GM12878 (cell line): ENCODE results near the gene IRAK4. TPM values are rescaled to one million over a fixed set of nuclear protein-coding genes. Genes with fewer than 3 reads are reported as not detected.

ENCODE experiments used
- ATAC-seq: fragments of 200-7000 bp; cut with Tn5 transposase; 3 replicates; pipeline ENCODE4 v1.9.1; 2020; ENCODE audit warnings: mild to moderate bottlenecking, moderate library complexity
- BruUV-seq: library from RNA; stranded (reverse); fragments of 400-500 nt; replicated peaks from 2 replicates; lab custom pipeline; 2021; lab: Mats Ljungman, UMichigan
- CTCF ChIA-PET: fragments of 300-600 bp; sonication (Branson Sonifier 250); formaldehyde crosslinking; extraction: SDS; loops from one replicate; lab custom pipeline; 2021; ENCODE audit warnings: inconsistent platforms; lab: Yijun Ruan, JAX
- POLR2A ChIA-PET: fragments of 350-600 bp; formaldehyde crosslinking; extraction: SDS; loops from one replicate; lab custom pipeline; 2021; ENCODE audit warnings: inconsistent platforms; lab: Charles Lee
- RAD21 ChIA-PET: fragments of 300-600 bp; sonication (Branson Sonifier 250); formaldehyde crosslinking; loops from one replicate; lab custom pipeline; 2023; ENCODE audit warnings: antibody characterized with exemption; ENCODE audit not compliant: unreplicated experiment; lab: Charles Lee
- SMC1A ChIA-PET: fragments of 300-600 bp; sonication (Branson Sonifier 250); formaldehyde crosslinking; loops from one replicate; lab custom pipeline; 2023; ENCODE audit not compliant: unreplicated experiment, uncharacterized antibody; lab: Charles Lee
- DNase-seq: peaks from one replicate; pipeline ENCODE4 v3.0.0-alpha.2; 2011; ENCODE audit warnings: low read depth, low spot score
- FAIRE-seq: peaks from 3 replicates; lab custom pipeline; 2011; peaks lifted over from hg19 to GRCh38; lab: Jason Lieb, UNC
- H2AFZ ChIP-seq: 2 replicates; pipeline ENCODE4 v1.6.0; 2011; ENCODE audit warnings: low read depth, low read length, control low read depth; ENCODE audit not compliant: control insufficient read depth
- H3K27ac ChIP-seq: 2 replicates; pipeline ENCODE4 v1.5.1; 2011; ENCODE audit warnings: control low read depth; ENCODE audit not compliant: control insufficient read depth, insufficient read depth
- H3K27me3 ChIP-seq, 2 experiments: replicated peaks in 1 of 2; 2 replicates each; pipeline versions ENCODE4 v1.6.0 to v1.6.1; 2011; ENCODE audit warnings: low read length in 1 of 2; ENCODE audit not compliant: control insufficient read depth in 2 of 2, insufficient read depth in 2 of 2
- H3K36me3 ChIP-seq, 2 experiments: 2 replicates each; pipeline ENCODE4 v1.5.1; 2011; ENCODE audit warnings: low read length in 1 of 2; ENCODE audit not compliant: control insufficient read depth in 2 of 2, insufficient read depth in 2 of 2
- H3K4me1 ChIP-seq: 2 replicates; pipeline ENCODE4 v1.6.1; 2011; ENCODE audit warnings: mild to moderate bottlenecking, low read length, moderate library complexity, mixed read lengths; ENCODE audit not compliant: control insufficient read depth, insufficient read depth
- H3K4me2 ChIP-seq: 2 replicates; pipeline ENCODE4 v1.6.0; 2011; ENCODE audit warnings: control low read depth; ENCODE audit not compliant: control insufficient read depth, insufficient read depth
- H3K4me3 ChIP-seq: fragments of 200-600 bp; sonication (generic); 2 replicates; pipeline ENCODE4 v1.5.1; 2016
- H3K79me2 ChIP-seq: 2 replicates; pipeline ENCODE4 v1.6.0; 2011; ENCODE audit warnings: low read length; ENCODE audit not compliant: control insufficient read depth, insufficient read depth
- H3K9ac ChIP-seq: 2 replicates; pipeline ENCODE4 v1.8.0; 2011; ENCODE audit warnings: low read length, control low read depth, mixed read lengths; ENCODE audit not compliant: control insufficient read depth, insufficient read depth
- H3K9me3 ChIP-seq: replicated peaks from 3 replicates; pipeline ENCODE4 v1.5.1; 2011; ENCODE audit warnings: mild to moderate bottlenecking, low read length; ENCODE audit not compliant: control insufficient read depth, insufficient read depth
- H4K20me1 ChIP-seq: 2 replicates; pipeline ENCODE4 v1.6.0; 2011; ENCODE audit not compliant: control insufficient read depth, insufficient read depth
- BMI1 ChIP-seq: fragments of 450-650 bp; IDR thresholded peaks from 2 replicates; pipeline ENCODE4 v1.6.1; 2016; ENCODE audit warnings: mild to moderate bottlenecking, moderate library complexity, borderline replicate concordance
- CEBPZ ChIP-seq: fragments of 150-350 bp; IDR thresholded peaks from 2 replicates; pipeline ENCODE4 v1.6.1; 2016; ENCODE audit warnings: low read depth, low read length
- EP300 ChIP-seq, 2 experiments: fragments of 150-350 bp in 1 of 2; IDR thresholded peaks; 2 replicates each; pipeline ENCODE4 v1.6.1; 2011 to 2012; ENCODE audit warnings: low read depth in 2 of 2, low read length in 2 of 2, borderline replicate concordance in 1 of 2, improper control_type of control experiment in 1 of 2, inconsistent platforms in 1 of 2; ENCODE audit not compliant: control insufficient read depth in 1 of 2
- TARDBP ChIP-seq: IDR thresholded peaks from 2 replicates; pipeline ENCODE4 v1.6.1; 2016; ENCODE audit warnings: borderline replicate concordance
- in situ Hi-C: fragments of 300-500 bp; cut with MboI; formaldehyde crosslinking; loops from 9 replicates; pipeline ENCODE4 v1.14.3; 2018; ENCODE audit warnings: mixed read lengths
- intact Hi-C: fragments of 100-400 bp; cut with micrococcal nuclease; formaldehyde crosslinking; loops from one replicate; pipeline ENCODE4 v1.14.2; 2022; ENCODE audit not compliant: unreplicated experiment
- polyA plus RNA-seq, 11 experiments: library from polyadenylated mRNA; depleted of rRNA in 4 of 11; unstranded in 6 of 11; stranded (reverse) in 5 of 11; fragments of >200 nt; fragmentation: Nextera tagmentation in 4 of 11; fragmentation: Illumina TruSeq in 1 of 11; extraction: Ambion mirVana in 4 of 11; extraction: Trizol in 1 of 11; gene quantifications; 1 replicate in 1 of 11; 2 replicates in 10 of 11; pipeline versions ENCODE4 v1.2.1 to v1.2.3, GENCODE V29; 2011 to 2016; ENCODE audit warnings: inconsistent platforms in 2 of 11, missing spikeins in 2 of 11, low read depth in 1 of 11
- total RNA-seq, 4 experiments: library from RNA; depleted of rRNA in 3 of 4; stranded (reverse); fragments of >200 nt in 3 of 4; fragmentation: Illumina TruSeq in 1 of 4; extraction: Trizol in 1 of 4; gene quantifications; 2 replicates each; pipeline versions ENCODE4 v1.2.1 to v1.2.3, GENCODE V29; 2013 to 2021
- TF ChIP-seq, protein P1 (sequence below): fragments of 450-650 bp; formaldehyde crosslinking; IDR thresholded peaks from 2 replicates; pipeline ENCODE4 v1.4.0; 2022; ENCODE audit warnings: mild to moderate bottlenecking, moderate library complexity

IRAK4 gene
- total and polyA plus RNA-seq, 10 of the 15 experiments (the other 5 are each of a cell fraction or from before 2014, with no cell fraction given), result 7.9 to 46.8 (median 20.9) TPM

DNA sequence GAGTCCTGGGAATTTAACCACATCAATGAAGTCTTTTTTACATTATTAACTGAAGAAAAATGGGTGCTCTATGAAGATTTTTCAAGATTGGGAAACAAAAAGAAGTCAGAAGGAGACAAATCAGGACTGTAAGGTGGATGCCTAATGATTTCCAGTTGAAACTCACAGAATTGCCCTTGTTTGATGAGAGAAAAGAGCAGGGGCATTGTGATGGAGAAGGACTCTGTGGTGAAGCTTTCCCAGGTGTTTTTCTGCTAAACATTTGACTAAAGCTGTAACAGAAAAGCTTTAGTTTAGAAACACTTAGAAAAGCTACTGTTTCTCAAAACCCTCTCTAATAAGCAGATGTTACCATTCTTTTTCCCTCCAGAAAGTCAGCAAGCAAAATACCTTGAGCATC, 5.8 kb downstream of the IRAK4 start:
- CTCF ChIA-PET, result interaction anchor here (1.2 kb wide), 1 partner anchor 14 kb away, joined by 4 read pairs; no protein-coding TSS in a partner anchor
- H3K27ac ChIP-seq, result no peak overlapping the region
- SMC1A ChIA-PET, result interaction anchor here (0.6 to 1.2 kb wide), 3 partner anchors 13 to 118 kb away, joined by 3 read pairs; no protein-coding TSS in a partner anchor
- in situ Hi-C loops, result no loop called here
- no peak for DNase-seq
- H3K4me3 ChIP-seq, result no peak overlapping the region
- H2AFZ ChIP-seq, result no peak overlapping the region
- no peak for FAIRE-seq
- no peak overlapping the region for H3K9ac ChIP-seq
- POLR2A ChIA-PET, result no interaction called here
- H3K79me2 ChIP-seq, result peaks cover 29% of the 10 kb centered on the region
- RAD21 ChIA-PET, result no interaction called here
- no peak for ATAC-seq
- H3K4me1 ChIP-seq, result 0 out of 2 replicates have a peak, but pooled peaks cover 4% of the 10 kb centered on the region
- H4K20me1 ChIP-seq, result no peaks in the 10 kb centered on the region
- BruUV-seq, result no TSS peak
- no peak for TF ChIP-seq TARDBP
- TF ChIP-seq, protein P1, sequence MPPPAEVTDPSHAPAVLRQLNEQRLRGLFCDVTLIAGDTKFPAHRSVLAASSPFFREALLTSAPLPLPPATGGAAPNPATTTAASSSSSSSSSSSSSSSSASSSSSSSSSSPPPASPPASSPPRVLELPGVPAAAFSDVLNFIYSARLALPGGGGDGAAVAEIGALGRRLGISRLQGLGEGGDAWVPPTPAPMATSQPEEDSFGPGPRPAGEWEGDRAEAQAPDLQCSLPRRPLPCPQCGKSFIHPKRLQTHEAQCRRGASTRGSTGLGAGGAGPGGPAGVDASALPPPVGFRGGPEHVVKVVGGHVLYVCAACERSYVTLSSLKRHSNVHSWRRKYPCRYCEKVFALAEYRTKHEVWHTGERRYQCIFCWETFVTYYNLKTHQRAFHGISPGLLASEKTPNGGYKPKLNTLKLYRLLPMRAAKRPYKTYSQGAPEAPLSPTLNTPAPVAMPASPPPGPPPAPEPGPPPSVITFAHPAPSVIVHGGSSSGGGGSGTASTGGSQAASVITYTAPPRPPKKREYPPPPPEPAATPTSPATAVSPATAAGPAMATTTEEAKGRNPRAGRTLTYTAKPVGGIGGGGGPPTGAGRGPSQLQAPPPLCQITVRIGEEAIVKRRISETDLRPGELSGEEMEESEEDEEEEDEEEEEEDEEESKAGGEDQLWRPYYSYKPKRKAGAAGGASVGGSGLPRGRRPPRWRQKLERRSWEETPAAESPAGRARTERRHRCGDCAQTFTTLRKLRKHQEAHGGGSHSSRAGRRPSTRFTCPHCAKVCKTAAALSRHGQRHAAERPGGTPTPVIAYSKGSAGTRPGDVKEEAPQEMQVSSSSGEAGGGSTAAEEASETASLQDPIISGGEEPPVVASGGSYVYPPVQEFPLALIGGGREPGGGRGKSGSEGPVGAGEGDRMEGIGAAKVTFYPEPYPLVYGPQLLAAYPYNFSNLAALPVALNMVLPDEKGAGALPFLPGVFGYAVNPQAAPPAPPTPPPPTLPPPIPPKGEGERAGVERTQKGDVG (CRISPR knock-in tag), result no peak
- TF ChIP-seq BMI1, result no peak
- TF ChIP-seq EP300 (IDR thresholded peaks at IDR 0.05; ENCODE audit: borderline replicate concordance in 1 of 2, control insufficient read depth in 1 of 2, low read depth in 2 of 2, low read length in 2 of 2), result no peak
- no peak for TF ChIP-seq CEBPZ
- H3K27me3 ChIP-seq, result no peaks in the 10 kb centered on the region
- no peaks in the 10 kb centered on the region; the same call in 2 of the 3 replicates for H3K9me3 ChIP-seq
- H3K36me3 ChIP-seq, result peaks cover 0 to 7% of the 10 kb centered on the region in 2 experiments; a peak in 1 of 4 replicates
- no peak overlapping the region for H3K4me2 ChIP-seq
- intact Hi-C loops, result no loop called here
